Measurements from ENCODE around the gene CADPS.

DNA sequence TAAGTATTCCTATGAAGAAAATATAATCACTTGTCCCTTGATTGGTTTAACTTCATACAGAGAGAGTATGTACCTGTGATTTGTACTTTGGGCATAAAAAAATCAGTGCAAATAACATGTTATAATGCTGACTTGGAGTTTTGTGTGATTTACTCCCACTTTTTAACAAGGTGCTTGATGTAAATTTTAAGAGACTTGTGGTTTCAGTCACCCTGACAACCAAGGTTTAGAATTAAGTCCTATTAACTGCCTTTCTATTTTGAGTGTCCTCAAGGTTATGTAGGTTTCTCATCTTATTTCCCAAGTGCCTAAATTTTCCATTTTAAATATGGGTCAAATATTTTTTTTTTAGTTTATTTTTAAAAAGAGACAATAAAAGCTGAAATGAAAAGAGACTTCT is 244.6 kb downstream of the CADPS start:
- no peak for TF ChIP-seq POLR2A (IDR thresholded peaks at IDR 0.05)
- no peak for TF ChIP-seq POLR2AphosphoS5 (IDR thresholded peaks at IDR 0.05)
- TF ChIP-seq, protein P1, sequence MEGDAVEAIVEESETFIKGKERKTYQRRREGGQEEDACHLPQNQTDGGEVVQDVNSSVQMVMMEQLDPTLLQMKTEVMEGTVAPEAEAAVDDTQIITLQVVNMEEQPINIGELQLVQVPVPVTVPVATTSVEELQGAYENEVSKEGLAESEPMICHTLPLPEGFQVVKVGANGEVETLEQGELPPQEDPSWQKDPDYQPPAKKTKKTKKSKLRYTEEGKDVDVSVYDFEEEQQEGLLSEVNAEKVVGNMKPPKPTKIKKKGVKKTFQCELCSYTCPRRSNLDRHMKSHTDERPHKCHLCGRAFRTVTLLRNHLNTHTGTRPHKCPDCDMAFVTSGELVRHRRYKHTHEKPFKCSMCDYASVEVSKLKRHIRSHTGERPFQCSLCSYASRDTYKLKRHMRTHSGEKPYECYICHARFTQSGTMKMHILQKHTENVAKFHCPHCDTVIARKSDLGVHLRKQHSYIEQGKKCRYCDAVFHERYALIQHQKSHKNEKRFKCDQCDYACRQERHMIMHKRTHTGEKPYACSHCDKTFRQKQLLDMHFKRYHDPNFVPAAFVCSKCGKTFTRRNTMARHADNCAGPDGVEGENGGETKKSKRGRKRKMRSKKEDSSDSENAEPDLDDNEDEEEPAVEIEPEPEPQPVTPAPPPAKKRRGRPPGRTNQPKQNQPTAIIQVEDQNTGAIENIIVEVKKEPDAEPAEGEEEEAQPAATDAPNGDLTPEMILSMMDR (IDR thresholded peaks at IDR 0.05): no peak
